Activated T-cell treated with anti-CD3 and anti-CD28 coated beads for 4 hours (primary cell): ENCODE data around the gene CEBPZ.
"Not testable (repeated sequence)": the region's sequence is repeated elsewhere in the genome, so short reads cannot be mapped to it uniquely, and the experiment has no call there.

Experiments used
- DNase-seq: peaks from one replicate; pipeline ENCODE4 v3.0.0-alpha.2; 2020

CEBPZ gene, protein sequence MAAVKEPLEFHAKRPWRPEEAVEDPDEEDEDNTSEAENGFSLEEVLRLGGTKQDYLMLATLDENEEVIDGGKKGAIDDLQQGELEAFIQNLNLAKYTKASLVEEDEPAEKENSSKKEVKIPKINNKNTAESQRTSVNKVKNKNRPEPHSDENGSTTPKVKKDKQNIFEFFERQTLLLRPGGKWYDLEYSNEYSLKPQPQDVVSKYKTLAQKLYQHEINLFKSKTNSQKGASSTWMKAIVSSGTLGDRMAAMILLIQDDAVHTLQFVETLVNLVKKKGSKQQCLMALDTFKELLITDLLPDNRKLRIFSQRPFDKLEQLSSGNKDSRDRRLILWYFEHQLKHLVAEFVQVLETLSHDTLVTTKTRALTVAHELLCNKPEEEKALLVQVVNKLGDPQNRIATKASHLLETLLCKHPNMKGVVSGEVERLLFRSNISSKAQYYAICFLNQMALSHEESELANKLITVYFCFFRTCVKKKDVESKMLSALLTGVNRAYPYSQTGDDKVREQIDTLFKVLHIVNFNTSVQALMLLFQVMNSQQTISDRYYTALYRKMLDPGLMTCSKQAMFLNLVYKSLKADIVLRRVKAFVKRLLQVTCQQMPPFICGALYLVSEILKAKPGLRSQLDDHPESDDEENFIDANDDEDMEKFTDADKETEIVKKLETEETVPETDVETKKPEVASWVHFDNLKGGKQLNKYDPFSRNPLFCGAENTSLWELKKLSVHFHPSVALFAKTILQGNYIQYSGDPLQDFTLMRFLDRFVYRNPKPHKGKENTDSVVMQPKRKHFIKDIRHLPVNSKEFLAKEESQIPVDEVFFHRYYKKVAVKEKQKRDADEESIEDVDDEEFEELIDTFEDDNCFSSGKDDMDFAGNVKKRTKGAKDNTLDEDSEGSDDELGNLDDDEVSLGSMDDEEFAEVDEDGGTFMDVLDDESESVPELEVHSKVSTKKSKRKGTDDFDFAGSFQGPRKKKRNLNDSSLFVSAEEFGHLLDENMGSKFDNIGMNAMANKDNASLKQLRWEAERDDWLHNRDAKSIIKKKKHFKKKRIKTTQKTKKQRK

DNA sequence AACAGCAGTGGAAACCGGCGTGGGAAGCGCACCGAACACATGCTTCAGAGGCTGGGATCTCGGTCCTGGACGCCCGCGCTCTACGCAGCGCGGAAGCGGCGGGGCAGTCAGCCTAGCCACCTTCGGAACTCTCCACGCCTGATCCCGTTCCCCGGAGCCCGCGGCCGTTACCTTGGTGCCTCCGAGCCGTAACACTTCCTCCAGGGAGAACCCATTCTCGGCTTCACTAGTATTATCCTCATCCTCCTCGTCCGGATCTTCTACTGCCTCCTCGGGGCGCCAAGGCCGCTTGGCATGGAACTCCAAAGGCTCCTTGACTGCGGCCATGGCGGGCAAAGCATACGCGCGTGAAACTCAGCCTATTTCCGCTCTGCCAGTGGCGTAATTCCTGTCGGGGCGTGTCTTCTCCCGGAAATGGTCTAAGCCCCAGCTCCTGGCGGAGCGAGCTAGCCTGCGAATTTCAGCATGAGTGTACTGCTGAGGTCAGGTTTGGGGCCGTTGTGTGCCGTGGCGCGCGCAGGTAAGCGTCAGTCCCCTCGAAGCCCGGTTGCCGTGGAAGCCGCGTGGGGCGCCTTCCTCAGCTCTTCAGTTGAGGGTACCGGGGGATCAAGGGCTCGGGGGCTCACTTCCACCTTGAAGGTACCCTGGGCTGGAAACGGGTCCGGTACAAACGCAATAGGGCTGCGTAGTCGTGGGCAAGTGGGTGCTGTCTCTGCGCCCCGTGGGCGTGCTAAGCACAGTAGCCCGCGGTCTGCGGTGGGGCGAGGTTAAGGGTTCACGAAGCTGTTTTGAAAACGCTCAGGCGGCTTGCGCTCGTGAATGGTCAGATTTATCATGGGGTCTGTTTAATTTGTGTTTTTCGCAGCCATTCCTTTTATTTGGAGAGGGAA lies at the start of gene CEBPZ, which contains the start of gene NDUFAF7:
Gene CEBPZ (minus strand): TSS at position 356 of the 890 bp plus-strand sequence. CDS start 29 bp downstream, at position 327.
Gene NDUFAF7 (plus strand): TSS at position 418 of the 890 bp plus-strand sequence. CDS start 48 bp downstream, at position 466.
- DNase-seq: peak; percentile 81

DNA sequence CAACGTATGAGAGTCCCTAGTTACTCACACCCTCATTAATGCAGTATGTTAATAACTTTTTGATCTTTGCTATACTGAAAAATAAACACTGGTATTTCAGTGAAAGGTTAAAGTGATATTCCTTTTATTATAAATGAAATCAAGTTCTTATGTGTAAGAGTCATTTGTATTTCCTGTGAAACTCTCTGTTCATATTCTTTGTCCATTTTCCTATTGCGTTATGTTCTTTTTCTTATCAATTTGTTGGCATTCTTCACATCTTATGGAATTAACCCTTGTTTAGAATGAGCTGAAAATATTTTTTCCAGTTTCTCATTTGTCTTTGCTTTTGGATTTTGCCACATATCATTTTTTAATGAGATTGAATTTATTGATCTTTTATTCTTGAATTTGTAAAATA lies 44.9 kb upstream of the CEBPZ start:
- no peak for DNase-seq

DNA sequence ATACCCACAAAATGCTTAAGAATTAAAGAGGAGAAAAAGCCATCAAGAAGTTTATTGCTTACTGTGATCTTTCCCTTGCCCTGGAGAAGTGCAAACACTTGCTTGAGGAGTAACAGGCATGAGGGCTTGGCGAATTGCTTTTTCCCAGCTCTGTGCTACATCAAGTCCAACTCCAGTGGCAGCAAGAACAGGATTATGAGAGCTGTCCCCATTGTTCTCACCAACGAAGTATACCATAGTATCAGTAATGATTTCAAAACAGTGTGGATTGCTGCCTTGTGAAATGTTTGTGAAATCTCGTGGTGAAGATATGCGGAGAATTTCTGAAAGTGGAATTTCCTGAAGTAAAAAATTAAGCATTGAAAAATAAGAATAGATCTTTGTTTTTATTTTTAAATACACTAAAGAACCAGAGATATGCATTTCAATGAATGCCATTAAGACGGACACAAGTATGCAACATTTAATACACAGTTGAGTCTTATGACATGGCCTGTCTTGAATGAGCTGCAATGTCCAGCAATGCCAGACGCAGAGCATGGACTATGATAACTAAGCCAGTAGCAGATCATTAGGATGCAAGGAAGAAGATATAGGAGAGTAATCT lies 43.1 kb upstream of the CEBPZ start:
- DNase-seq: no peak

DNA sequence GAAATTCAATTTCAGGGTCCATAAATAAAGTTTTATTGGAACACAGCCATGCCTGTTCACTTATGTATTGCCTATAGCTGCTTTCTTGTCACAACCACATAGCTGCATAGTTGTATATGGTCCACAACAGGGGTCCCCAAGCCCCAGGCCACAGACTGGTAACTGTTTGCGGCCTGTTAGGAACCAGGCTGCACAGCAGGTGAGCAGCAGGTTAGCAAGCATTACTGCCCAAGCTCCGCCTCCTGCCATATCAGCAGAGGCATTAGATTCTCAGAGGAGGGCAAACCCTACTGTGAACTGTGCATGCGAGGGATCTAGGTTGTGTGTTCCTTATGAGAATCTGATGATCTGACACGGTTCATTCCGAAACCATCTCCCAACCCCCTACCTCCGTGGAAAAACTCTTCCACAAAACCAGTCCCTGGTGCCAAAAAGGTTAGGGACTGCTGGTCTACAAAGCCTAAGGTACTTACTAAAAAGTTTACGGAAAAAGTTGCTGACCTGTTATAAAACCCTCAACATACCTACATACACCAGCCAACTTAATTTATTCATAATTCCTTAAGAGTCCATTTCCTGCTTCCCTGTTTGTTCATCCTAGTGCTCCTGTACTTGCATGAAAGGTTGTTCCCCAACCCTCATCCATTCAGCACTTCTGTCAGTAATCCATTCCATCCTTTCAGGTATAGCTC lies 40.1 kb upstream of the CEBPZ start:
- no peak for DNase-seq

DNA sequence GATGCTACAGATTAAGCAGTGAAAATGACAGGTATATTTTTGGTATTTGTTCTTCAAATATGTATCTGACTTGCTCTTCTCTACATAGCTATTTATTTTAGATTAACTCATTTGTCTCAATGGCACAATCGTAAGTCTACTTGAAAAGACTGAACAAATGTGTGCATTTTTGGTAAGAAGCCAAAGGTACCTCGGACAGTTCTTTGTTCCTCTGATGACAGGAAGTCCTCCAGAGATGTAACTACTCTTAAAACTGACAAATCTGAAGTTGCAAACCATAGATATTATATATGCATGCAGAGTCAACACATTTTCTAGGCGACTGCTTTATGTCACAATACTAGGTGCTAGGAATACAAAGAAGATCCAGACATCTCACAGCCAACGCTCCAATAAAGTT lies 36.7 kb upstream of the CEBPZ start:
- no peak for DNase-seq

DNA sequence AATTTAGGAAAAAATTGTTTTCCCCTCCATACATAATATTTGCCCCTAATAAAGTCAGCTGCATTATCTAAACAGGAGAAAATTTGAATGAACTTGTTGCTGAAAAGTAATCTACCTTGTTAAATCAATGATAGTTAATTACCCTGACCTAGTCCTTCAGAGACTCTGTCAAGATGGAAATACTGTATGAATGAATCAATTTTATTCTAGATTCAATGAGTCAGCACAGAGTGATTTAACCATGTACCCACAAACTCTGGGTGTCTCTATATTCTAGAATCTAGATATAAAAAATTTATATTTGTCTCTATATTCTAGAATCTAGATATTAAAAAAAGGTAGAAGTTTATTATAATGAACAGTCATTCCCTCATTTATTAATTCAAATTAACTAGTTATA lies 36.3 kb upstream of the CEBPZ start:
- no peak for DNase-seq

DNA sequence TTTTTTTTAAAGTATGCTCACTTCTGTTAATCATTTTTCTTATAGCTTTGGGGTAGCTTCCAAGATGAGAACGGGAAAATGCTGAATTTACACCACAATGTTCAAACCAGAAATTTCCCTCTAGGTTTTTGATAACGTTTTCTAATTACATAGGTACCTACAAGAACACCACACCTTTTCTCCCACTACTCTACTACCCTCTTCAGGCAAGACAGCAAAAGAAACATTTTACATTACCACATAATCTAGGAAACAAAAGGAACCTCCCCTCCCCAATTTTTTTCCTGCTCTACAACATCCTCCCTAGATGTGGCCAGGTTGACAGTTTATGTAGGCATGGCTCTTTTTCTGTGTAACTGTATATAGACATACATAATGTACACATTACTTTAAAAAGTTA lies 32.4 kb upstream of the CEBPZ start:
- DNase-seq: no peak

DNA sequence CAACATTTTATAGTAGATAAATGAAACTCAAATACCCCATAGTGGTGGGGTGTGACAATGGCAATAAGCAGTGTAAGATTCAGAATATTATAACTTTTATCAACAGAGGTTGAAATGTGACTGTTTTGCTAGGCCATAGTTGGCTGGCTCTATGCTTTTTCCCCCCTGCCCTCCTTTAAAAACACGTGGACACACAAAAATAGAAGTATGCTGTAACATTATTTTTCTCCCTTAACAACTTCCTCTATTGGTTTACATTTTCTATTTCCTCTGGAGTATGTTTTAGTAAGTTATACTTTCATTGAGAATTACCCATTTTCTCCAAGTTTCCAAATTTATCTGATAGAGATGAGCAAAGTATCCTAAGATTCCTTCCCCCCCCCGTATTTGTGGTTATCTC lies 31.1 kb upstream of the CEBPZ start:
- no peak for DNase-seq

DNA sequence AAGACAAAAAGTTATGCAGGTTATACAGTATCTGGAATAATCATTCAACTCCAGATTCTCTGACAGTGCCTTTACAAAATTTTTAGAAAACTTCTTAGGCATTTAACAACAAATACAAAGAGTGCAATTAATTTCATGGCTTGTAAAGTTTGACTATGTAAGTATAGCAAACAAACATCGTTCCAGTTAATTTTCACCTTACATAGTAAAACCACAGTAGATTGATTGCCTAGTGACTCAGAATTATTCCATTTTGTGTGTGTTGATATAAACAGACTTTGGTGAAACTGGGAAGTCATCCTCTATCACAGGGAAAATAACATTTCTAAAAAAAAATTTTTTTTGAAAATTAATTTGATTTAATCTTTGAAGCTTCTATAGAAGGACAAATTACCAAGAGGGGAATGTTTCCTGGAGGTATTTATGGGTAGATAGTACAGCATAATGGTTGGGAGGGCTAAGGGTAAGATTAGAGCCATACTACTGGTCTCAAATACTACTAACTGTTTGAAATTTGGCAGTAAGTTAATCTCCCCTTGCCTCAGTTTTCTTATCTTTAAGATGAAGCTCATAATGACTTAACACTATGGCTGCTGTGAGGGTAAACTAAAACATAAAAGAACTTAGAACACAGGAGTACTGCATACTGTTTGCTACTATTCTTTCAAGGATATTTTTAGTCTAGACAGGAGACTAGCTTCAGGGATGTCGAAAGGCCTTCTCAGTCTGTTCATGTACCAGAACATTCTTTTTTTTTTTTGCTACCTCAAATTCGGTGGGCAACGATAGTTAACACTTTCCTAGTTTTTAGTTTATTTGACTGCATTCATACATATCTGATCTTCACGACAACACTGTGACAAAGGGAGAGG lies 19.7 kb upstream of the CEBPZ start:
- DNase-seq: no peak

DNA sequence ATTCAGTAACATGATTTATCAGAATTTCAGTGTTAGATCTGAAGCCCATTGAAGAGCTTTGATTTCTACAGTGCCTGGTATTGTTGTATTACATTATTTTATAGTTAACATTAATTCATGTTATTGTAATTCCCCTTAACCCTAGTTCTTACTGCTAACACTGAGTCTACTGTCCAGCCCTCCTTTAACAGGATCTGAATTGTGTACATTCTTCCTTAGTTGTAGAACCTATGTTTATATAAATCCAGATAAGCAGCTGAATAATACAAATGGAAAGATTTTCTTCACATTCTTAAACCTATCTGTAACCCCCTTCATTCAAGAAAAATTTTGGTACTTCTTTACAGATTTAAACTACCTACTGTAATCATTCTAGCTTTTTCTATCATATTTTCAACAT lies 14.8 kb upstream of the CEBPZ start:
- DNase-seq: no peak

DNA sequence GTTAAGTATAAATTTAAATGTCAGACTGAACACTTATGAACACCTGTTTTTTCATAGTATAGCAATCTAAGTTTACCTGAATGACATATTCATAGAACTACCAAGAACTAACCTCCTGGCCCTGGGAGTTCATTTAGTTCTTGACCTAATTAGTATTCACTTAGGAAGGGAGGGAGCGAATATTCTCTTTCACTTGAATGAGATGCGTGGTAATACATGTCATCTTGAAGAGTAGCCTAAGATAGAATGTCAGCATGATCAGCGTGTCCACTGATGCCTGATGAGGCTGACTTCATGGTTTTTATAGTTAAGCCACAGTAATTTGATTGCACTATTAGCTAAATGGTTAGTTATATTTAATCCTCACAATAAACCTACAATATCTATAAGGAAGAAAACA lies 13.4 kb upstream of the CEBPZ start:
- DNase-seq: no peak

DNA sequence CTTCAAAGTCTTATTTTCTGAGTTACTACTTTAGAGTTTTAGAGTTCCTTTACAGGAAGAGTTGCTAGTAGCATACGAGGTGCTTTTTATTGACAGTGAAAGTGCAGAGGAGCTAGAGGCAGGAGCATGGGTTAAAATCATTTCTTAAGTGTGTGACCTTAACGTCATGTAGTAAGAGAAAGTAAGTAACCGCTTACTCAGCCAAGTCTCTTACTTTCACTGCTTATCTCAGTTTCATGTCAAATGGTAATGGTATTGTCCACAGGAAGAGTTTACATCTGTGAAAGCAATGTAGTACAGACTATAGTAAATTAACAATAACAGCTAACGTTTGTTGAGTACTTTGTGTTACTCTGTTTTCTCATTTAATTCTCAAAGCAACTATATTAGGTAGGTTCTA lies 12.6 kb upstream of the CEBPZ start:
- DNase-seq: no peak

DNA sequence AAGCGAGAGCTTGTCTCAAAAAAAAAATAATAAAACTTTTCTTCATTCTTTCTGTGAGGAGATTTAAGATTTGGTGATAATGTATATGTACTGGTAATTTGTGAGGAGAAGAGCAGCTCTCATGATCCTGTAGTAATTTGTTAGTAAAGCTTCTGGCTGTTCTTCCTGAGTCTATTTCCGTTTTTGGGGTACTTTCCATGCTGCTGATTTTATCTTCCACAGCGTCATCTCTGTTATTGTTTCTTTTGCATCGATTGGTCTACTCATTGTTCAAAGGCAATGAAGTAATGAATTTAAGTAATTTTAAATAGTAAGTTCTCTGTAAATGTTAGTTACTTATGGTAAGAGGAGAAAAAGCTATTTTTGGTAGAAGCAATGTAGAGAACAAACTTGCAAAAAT lies 12.0 kb upstream of the CEBPZ start:
- no peak for DNase-seq

DNA sequence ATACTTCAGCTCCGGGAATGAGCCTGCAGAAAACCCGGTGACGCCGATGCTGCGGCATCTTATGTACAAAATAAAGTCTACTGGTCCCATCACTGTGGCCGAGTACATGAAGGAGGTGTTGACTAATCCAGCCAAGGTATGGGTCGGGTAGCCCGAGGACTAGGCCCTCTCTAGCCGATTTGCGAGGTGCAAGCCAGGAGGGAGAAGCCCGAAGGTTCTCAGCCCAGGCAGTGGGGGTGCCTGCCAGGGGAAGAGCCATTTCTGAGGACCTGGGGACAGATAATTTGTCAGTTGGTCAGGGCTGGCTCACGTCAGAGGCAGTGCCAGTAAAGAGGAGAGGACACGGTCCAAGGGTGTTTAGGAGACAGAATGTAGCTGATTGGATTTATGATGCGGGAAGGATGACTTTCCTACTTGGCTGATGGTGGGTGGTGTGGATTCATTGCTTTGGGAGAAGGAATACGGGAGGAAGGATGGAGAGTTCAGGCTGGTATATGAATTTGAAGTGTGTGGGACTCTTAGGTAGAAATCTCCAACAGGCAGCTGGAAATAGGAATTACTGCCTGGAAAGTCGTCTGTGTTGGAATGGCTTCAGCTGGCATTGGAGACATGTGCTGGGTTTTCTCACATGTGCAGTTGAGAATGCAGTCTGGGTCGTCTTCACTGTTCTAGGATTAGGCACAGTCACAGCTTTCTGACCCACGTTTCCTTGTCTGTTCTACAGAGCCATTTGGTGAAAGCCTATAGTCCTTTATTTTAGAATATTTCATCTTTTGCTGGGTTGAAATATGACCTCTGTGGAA lies 936 bp upstream of the CEBPZ start:
- no peak for DNase-seq

DNA sequence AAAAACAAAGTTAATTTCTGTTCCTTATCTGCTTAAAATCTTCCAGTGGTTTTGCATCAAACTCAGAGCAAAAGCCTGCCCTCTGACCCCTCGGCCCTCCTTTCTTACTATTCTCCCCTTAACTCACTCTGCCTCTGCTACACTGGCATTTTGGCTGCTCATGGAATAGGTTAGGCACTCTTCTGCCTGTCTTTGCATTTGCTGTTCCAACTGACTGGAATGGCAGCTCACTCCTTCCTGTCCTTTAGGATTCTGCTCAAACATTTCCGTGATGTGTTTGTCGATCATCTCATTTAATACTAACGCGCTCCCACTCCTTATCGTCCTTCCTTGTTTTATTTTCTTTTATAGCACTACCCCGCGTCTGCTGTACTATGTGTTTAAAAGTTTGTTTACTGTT lies 815 bp downstream of the CEBPZ start:
- DNase-seq: no peak

DNA sequence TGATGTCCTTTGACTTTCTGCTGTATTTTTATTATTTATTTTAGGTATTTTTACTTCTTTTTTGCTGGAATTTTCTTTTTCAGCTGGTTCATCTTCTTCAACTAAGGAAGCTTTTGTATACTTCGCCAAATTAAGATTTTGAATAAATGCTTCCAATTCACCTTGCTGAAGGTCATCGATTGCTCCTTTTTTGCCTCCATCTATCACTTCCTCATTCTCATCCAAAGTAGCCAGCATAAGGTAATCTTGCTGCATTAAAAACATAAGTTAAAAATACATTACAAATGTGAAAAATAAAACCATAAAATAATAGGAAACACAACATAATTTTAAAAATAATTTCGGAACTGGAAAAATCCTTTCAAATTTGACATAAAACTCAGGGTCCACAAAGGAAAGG lies 2.6 kb downstream of the CEBPZ start:
- DNase-seq: no peak

DNA sequence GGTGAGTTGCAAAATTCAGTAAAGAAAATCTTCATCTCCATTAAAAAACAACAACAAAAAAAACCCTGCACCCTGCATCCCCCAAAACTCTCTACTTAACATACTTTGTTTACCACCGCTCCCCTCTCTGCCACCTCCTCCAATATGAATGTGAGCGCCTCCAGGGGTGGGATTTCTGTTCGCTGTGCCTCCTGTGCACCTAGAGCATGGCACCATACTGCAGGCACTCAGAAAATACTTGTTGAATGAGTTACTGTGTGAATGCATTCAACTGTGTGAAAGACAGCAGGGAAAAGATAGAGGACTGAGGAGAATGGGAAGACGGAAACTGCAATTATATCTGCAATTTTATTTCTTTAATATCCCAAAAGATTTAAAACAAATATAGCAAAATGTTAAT lies 4.5 kb downstream of the CEBPZ start:
- no peak for DNase-seq

DNA sequence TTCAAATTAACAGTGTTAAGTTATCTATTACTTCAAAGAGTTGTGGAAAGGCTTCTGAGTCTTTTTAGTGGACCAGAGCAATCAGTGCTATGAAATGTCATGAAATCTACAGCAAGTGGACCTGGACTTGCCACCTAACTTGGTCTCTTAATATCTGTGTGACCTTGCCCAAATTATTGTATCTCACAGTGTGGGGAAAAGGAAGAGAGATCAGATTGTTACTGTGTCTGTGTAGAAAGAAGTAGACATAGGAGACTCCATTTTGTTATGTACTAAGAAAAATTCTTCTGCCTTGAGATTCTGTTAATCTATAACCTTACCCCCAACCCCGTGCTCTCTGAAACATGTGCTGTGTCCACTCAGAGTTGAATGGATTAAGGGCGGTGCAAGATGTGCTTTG lies 6.3 kb downstream of the CEBPZ start:
- not testable (repeated sequence) for DNase-seq

DNA sequence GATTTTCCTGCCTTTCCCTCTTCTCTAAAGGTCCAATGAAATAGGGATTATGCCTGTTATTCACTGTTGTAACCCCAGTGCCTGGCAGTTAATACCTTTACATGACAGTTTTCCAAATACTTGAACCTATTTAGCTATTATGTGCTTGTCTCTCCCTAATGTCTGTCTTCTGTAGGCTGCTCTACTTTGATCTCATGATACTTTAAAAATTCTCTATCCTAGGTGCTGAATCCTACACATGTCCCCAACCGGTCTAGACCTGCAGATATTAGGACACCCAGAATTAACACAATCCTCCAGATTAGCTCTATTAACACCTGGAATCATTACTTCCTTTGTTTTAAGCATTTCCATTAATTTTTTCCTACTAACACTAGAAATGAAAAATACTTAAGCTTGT lies 7.3 kb downstream of the CEBPZ start:
- DNase-seq: no peak

DNA sequence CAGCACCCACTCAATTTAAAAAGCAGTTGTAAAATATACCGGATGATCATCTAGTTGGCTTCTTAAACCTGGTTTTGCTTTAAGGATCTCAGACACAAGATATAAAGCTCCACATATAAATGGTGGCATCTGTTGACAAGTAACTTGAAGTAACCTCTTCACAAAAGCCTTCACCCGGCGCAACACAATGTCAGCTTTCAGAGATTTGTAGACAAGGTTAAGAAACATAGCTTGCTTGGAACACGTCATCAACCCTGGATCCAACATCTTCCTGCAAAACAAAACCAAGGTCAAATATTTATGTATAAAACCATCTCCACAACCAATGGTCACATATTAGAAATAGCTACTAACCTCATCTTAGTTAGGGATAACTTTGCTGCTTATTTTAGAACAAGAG lies 8.3 kb downstream of the CEBPZ start:
- no peak for DNase-seq
